Type B pancreatic cell (in vitro differentiated cells): ENCODE results near the gene SHF. TPM values are rescaled to one million over a fixed set of nuclear protein-coding genes. Genes with fewer than 3 reads are reported as not detected.
A peak's percentile ranks its signal among the peaks of the same experiment; 100 is the strongest.

Source experiments
- DNase-seq: peaks from one replicate; pipeline ENCODE4 v3.0.0; 2021; ENCODE audit warnings: mixed read lengths; ENCODE audit not compliant: unreplicated experiment; ENCODE audit errors: extremely low spot score
- H3K27ac Mint-ChIP-seq: 2 replicates; pipeline ENCODE4 v1.8.0; 2021; ENCODE audit warnings: mild to moderate bottlenecking, mixed read lengths
- H3K27me3 Mint-ChIP-seq: 2 replicates; pipeline ENCODE4 v1.8.0; 2021; ENCODE audit warnings: mixed read lengths
- H3K36me3 Mint-ChIP-seq: 2 replicates; pipeline ENCODE4 v1.8.0; 2021; ENCODE audit warnings: mixed read lengths
- H3K4me1 Mint-ChIP-seq: one replicate; pipeline ENCODE4 v1.8.0; 2021; ENCODE audit warnings: mixed read lengths; ENCODE audit not compliant: unreplicated experiment
- H3K4me3 Mint-ChIP-seq: 2 replicates; pipeline ENCODE4 v1.8.0; 2021; ENCODE audit warnings: mild to moderate bottlenecking, mixed read lengths
- H3K9me3 Mint-ChIP-seq: 2 replicates; pipeline ENCODE4 v1.8.0; 2021; ENCODE audit warnings: mixed read lengths
- CTCF ChIP-seq: fragments of 200-600 bp; sonication (generic); conservative IDR thresholded peaks from 2 replicates; pipeline ENCODE4 v1.5.0; 2021; ENCODE audit warnings: antibody characterized with exemption, mild to moderate bottlenecking
- total RNA-seq: library from RNA; stranded (reverse); gene quantifications from 2 replicates; pipeline ENCODE4 v1.2.1, GENCODE V29; 2021; ENCODE audit warnings: low replicate concordance

Gene SHF
- total RNA-seq, 1 donor from 2014 or later = 29.0 TPM

- peak overlapping the region; percentile 65 for H3K4me3 Mint-ChIP-seq
- no peak for DNase-seq
- H3K4me1 Mint-ChIP-seq = peaks cover 12% of the 10 kb centered on the region
- no peak overlapping the region for H3K27ac Mint-ChIP-seq
- no peaks in the 10 kb centered on the region for H3K36me3 Mint-ChIP-seq
- no peaks in the 10 kb centered on the region for H3K9me3 Mint-ChIP-seq
- peaks cover 85% of the 10 kb centered on the region for H3K27me3 Mint-ChIP-seq
- TF ChIP-seq CTCF = no peak
These were observed 57.3 kb downstream of the SHF start for GRCh38 chr15:45130291-45131000.

GRCh38 chr15:45129651-45130129, 58.1 kb downstream of the SHF start, which contains the start of the genes DUOX1 and DUOXA1:
Gene DUOX1, plus strand, starts transcription at chr15:45129994. Its CDS starts 1,973 bp downstream, at chr15:45131967.
Gene DUOXA1, minus strand, starts transcription at chr15:45129879. Its CDS starts 6,865 bp downstream, at chr15:45123014.
- Mint-ChIP-seq H3K27ac (no peak within 1 kb of the TSS), H3K4me3 (peak within 1 kb of the TSS; percentile 66), H3K4me1 (peaks cover 12% of the 10 kb centered on the region), H3K36me3 (no peaks in the 10 kb centered on the region), H3K9me3 (no peaks in the 10 kb centered on the region), H3K27me3 (peaks cover 89% of the 10 kb centered on the region)
- DNase-seq = no peak
- TF ChIP-seq CTCF = no peak

- TF ChIP-seq CTCF = no peak
These were observed 58.7 kb downstream of the SHF start for GRCh38 chr15:45128971-45129639.

GRCh38 chr15:45126535-45127158, 61.1 kb downstream of the SHF start:
- H3K4me3 Mint-ChIP-seq = no peak overlapping the region
- peaks cover 75% of the 10 kb centered on the region for H3K27me3 Mint-ChIP-seq
- TF ChIP-seq CTCF = peak; percentile 67
- H3K27ac Mint-ChIP-seq = no peak overlapping the region
- H3K36me3 Mint-ChIP-seq = no peaks in the 10 kb centered on the region
- H3K4me1 Mint-ChIP-seq = peaks cover 10% of the 10 kb centered on the region
- no peaks in the 10 kb centered on the region for H3K9me3 Mint-ChIP-seq
- DNase-seq = no peak

More at GRCh38 chr15:45128971-45129639, 58.7 kb downstream of the SHF start:
- Mint-ChIP-seq H3K4me1 (peaks cover 12% of the 10 kb centered on the region), H3K9me3 (no peaks in the 10 kb centered on the region), H3K36me3 (no peaks in the 10 kb centered on the region), H3K27ac (no peak overlapping the region), H3K4me3 (peak overlapping the region; percentile 66), H3K27me3 (peaks cover 87% of the 10 kb centered on the region)
- DNase-seq = no peak

GRCh38 chr15:45123397-45123796, 64.4 kb downstream of the SHF start:
- peaks cover 54% of the 10 kb centered on the region for H3K27me3 Mint-ChIP-seq
- H3K27ac Mint-ChIP-seq = no peak overlapping the region
- H3K36me3 Mint-ChIP-seq = no peaks in the 10 kb centered on the region

More at GRCh38 chr15:45123397-45123796, 64.4 kb downstream of the SHF start:
- Mint-ChIP-seq H3K4me3 (no peak overlapping the region), H3K9me3 (no peaks in the 10 kb centered on the region), H3K4me1 (peaks cover 7% of the 10 kb centered on the region)
- DNase-seq = no peak
- no peak for TF ChIP-seq CTCF
